ENCODE results near the gene SOCS7. TPM values are rescaled to one million over a fixed set of nuclear protein-coding genes. Genes with fewer than 3 reads are reported as not detected.

The SOCS7 gene
- total RNA-seq, 1 donor from 2014 or later: 17.8 TPM

- no peak for TF ChIP-seq CTCF (IDR thresholded peaks at IDR 0.05)
- H3K9me3 Mint-ChIP-seq (ENCODE audit: low read depth): no peaks in the 10 kb centered on the region
- no peak overlapping the region for H3K4me3 Mint-ChIP-seq (ENCODE audit: unreplicated experiment)
- peak; percentile 68 for DNase-seq (ENCODE audit: low spot score)
- H3K36me3 Mint-ChIP-seq (ENCODE audit: low read depth): no peaks in the 10 kb centered on the region
- H3K4me1 Mint-ChIP-seq (ENCODE audit: low read depth): no peaks in the 10 kb centered on the region
- H3K27ac Mint-ChIP-seq (ENCODE audit: unreplicated experiment): no peak overlapping the region
- peaks cover 17% of the 10 kb centered on the region for H3K27me3 Mint-ChIP-seq (ENCODE audit: low read depth)
Observed at GRCh38 chr17:38334480-38335364, 16.9 kb upstream of the SOCS7 start.

- no peak for TF ChIP-seq CTCF (IDR thresholded peaks at IDR 0.05)
- H3K9me3 Mint-ChIP-seq (ENCODE audit: low read depth): no peaks in the 10 kb centered on the region
- H3K4me1 Mint-ChIP-seq (ENCODE audit: low read depth): peaks cover 3% of the 10 kb centered on the region
- no peaks in the 10 kb centered on the region for H3K36me3 Mint-ChIP-seq (ENCODE audit: low read depth)
- H3K27me3 Mint-ChIP-seq (ENCODE audit: low read depth): peaks cover 17% of the 10 kb centered on the region
- no peak for DNase-seq (ENCODE audit: low spot score)
- no peak overlapping the region for H3K27ac Mint-ChIP-seq (ENCODE audit: unreplicated experiment)
- no peak overlapping the region for H3K4me3 Mint-ChIP-seq (ENCODE audit: unreplicated experiment)
Observed at GRCh38 chr17:38336838-38337237, 14.8 kb upstream of the SOCS7 start.

- Mint-ChIP-seq H3K4me3 (ENCODE audit: unreplicated experiment) (no peak overlapping the region), H3K4me1 (ENCODE audit: low read depth) (peaks cover 3% of the 10 kb centered on the region), H3K9me3 (ENCODE audit: low read depth) (no peaks in the 10 kb centered on the region), H3K27me3 (ENCODE audit: low read depth) (peaks cover 15% of the 10 kb centered on the region), H3K36me3 (ENCODE audit: low read depth) (no peaks in the 10 kb centered on the region), H3K27ac (ENCODE audit: unreplicated experiment) (no peak overlapping the region)
- DNase-seq (ENCODE audit: low spot score): no peak
- no peak for TF ChIP-seq CTCF (IDR thresholded peaks at IDR 0.05)
Observed at GRCh38 chr17:38338053-38338452, 13.6 kb upstream of the SOCS7 start.

GRCh38 chr17:38338535-38338934 lies 13.1 kb upstream of the SOCS7 start:
- Mint-ChIP-seq H3K27ac (ENCODE audit: unreplicated experiment) (no peak overlapping the region), H3K9me3 (ENCODE audit: low read depth) (no peaks in the 10 kb centered on the region), H3K4me3 (ENCODE audit: unreplicated experiment) (no peak overlapping the region), H3K36me3 (ENCODE audit: low read depth) (no peaks in the 10 kb centered on the region), H3K27me3 (ENCODE audit: low read depth) (peaks cover 13% of the 10 kb centered on the region), H3K4me1 (ENCODE audit: low read depth) (peaks cover 3% of the 10 kb centered on the region)
- no peak for DNase-seq (ENCODE audit: low spot score)
- no peak for TF ChIP-seq CTCF (IDR thresholded peaks at IDR 0.05)

GRCh38 chr17:38339891-38340290 lies 11.8 kb upstream of the SOCS7 start:
- H3K4me3 Mint-ChIP-seq (ENCODE audit: unreplicated experiment): no peak overlapping the region
- H3K27ac Mint-ChIP-seq (ENCODE audit: unreplicated experiment): no peak overlapping the region
- no peaks in the 10 kb centered on the region for H3K9me3 Mint-ChIP-seq (ENCODE audit: low read depth)
- H3K4me1 Mint-ChIP-seq (ENCODE audit: low read depth): peaks cover 3% of the 10 kb centered on the region
- no peak for DNase-seq (ENCODE audit: low spot score)
- H3K36me3 Mint-ChIP-seq (ENCODE audit: low read depth): no peaks in the 10 kb centered on the region
- TF ChIP-seq CTCF (IDR thresholded peaks at IDR 0.05): no peak
- H3K27me3 Mint-ChIP-seq (ENCODE audit: low read depth): peaks cover 8% of the 10 kb centered on the region

Measured in chondrocyte (in vitro differentiated cells).